ENCODE data around the gene TMEM272.

- TF ChIP-seq SPI1 (IDR thresholded peaks at IDR 0.05; ENCODE audit: borderline replicate concordance, low read depth), result no peak
- no peak for TF ChIP-seq CTCF (IDR thresholded peaks at IDR 0.05; ENCODE audit: insufficient read depth, low read length)
- TF ChIP-seq, protein P1, sequence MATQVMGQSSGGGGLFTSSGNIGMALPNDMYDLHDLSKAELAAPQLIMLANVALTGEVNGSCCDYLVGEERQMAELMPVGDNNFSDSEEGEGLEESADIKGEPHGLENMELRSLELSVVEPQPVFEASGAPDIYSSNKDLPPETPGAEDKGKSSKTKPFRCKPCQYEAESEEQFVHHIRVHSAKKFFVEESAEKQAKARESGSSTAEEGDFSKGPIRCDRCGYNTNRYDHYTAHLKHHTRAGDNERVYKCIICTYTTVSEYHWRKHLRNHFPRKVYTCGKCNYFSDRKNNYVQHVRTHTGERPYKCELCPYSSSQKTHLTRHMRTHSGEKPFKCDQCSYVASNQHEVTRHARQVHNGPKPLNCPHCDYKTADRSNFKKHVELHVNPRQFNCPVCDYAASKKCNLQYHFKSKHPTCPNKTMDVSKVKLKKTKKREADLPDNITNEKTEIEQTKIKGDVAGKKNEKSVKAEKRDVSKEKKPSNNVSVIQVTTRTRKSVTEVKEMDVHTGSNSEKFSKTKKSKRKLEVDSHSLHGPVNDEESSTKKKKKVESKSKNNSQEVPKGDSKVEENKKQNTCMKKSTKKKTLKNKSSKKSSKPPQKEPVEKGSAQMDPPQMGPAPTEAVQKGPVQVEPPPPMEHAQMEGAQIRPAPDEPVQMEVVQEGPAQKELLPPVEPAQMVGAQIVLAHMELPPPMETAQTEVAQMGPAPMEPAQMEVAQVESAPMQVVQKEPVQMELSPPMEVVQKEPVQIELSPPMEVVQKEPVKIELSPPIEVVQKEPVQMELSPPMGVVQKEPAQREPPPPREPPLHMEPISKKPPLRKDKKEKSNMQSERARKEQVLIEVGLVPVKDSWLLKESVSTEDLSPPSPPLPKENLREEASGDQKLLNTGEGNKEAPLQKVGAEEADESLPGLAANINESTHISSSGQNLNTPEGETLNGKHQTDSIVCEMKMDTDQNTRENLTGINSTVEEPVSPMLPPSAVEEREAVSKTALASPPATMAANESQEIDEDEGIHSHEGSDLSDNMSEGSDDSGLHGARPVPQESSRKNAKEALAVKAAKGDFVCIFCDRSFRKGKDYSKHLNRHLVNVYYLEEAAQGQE (IDR thresholded peaks at IDR 0.05; ENCODE audit: insufficient replicate concordance, low read depth), result no peak
- TF ChIP-seq POLR2AphosphoS5 (IDR thresholded peaks at IDR 0.05; ENCODE audit: low read depth), result no peak
- no peak for TF ChIP-seq GABPA (IDR thresholded peaks at IDR 0.05; ENCODE audit: low read depth)
These were observed 37.9 kb downstream of the TMEM272 start for GRCh38 chr13:51807041-51807440.

Measured in HL-60 (cell line).